GM23338 (cell line): ENCODE results near the gene SPRED3. TPM values are rescaled to one million over a fixed set of nuclear protein-coding genes. Genes with fewer than 3 reads are reported as not detected.

Experiments
- ATAC-seq: fragments of 200-7000 bp; cut with Tn5 transposase; 3 replicates; pipeline ENCODE4 v1.9.1; 2020
- DNase-seq: peaks from one replicate; pipeline ENCODE4 v3.0.0-alpha.2; 2015; ENCODE audit warnings: low spot score
- H2AFZ ChIP-seq: fragments of 200-600 bp; sonication (generic); 2 replicates; pipeline ENCODE4 v1.8.0; 2016; ENCODE audit warnings: antibody characterized with exemption, mild to moderate bottlenecking, moderate library complexity
- H3F3A ChIP-seq: fragments of 200-600 bp; sonication (generic); replicated peaks from 2 replicates; pipeline ENCODE4 v1.8.0; 2017; ENCODE audit warnings: antibody characterized with exemption, mixed run types, low read depth
- H3K27ac ChIP-seq: fragments of 200-600 bp; sonication (generic); 2 replicates; pipeline ENCODE4 v1.6.1; 2016; ENCODE audit warnings: low read depth
- H3K27me3 ChIP-seq: fragments of 200-600 bp; sonication (generic); 2 replicates; pipeline ENCODE4 v1.8.0; 2016; ENCODE audit warnings: mild to moderate bottlenecking, mixed run types, moderate library complexity; ENCODE audit not compliant: insufficient read depth
- H3K36me3 ChIP-seq: fragments of 200-600 bp; sonication (generic); 2 replicates; pipeline ENCODE4 v1.8.0; 2016; ENCODE audit warnings: mild to moderate bottlenecking; ENCODE audit not compliant: insufficient read depth
- H3K4me1 ChIP-seq: fragments of 200-600 bp; sonication (generic); 2 replicates; pipeline ENCODE4 v1.8.0; 2016; ENCODE audit warnings: mild to moderate bottlenecking, moderate library complexity; ENCODE audit not compliant: insufficient read depth
- H3K4me2 ChIP-seq: fragments of 200-600 bp; sonication (generic); 2 replicates; pipeline ENCODE4 v1.7.1; 2017; ENCODE audit warnings: mixed run types
- H3K4me3 ChIP-seq: fragments of 200-600 bp; sonication (generic); 2 replicates; pipeline ENCODE4 v1.6.1; 2016; ENCODE audit warnings: mixed run types
- H3K79me2 ChIP-seq: fragments of 200-600 bp; sonication (generic); replicated peaks from 2 replicates; pipeline ENCODE4 v1.8.0; 2017; ENCODE audit warnings: mild to moderate bottlenecking; ENCODE audit not compliant: insufficient read depth
- H3K9me2 ChIP-seq: fragments of 200-600 bp; sonication (generic); 2 replicates; pipeline ENCODE4 v1.8.0; 2017; ENCODE audit not compliant: insufficient read depth
- H4K20me1 ChIP-seq: fragments of 200-600 bp; sonication (generic); replicated peaks from 2 replicates; pipeline ENCODE4 v1.8.0; 2017; ENCODE audit warnings: mild to moderate bottlenecking; ENCODE audit not compliant: insufficient read depth
- H3K27ac Mint-ChIP-seq: 2 replicates; pipeline ENCODE4 v1.8.0; 2020; ENCODE audit warnings: inconsistent platforms, mild to moderate bottlenecking, moderate library complexity, mixed read lengths
- H3K27me3 Mint-ChIP-seq: 3 replicates; pipeline ENCODE4 v1.8.0; 2022; ENCODE audit warnings: low read depth, mild to moderate bottlenecking, moderate library complexity, mixed read lengths, inconsistent platforms; ENCODE audit not compliant: insufficient read depth, poor library complexity
- H3K36me3 Mint-ChIP-seq: 3 replicates; pipeline ENCODE4 v1.8.0; 2021; ENCODE audit warnings: low read depth, mild to moderate bottlenecking, inconsistent platforms, moderate library complexity, mixed read lengths
- H3K4me1 Mint-ChIP-seq: 3 replicates; pipeline ENCODE4 v1.8.0; 2020; ENCODE audit warnings: mild to moderate bottlenecking, inconsistent platforms, mixed read lengths
- H3K4me3 Mint-ChIP-seq: 3 replicates; pipeline ENCODE4 v1.8.0; 2021; ENCODE audit warnings: moderate library complexity, mild to moderate bottlenecking, inconsistent platforms, mixed read lengths
- H3K9me3 Mint-ChIP-seq: 3 replicates; pipeline ENCODE4 v1.8.0; 2020; ENCODE audit warnings: moderate library complexity, mild to moderate bottlenecking, inconsistent platforms, mixed read lengths
- EZH2 ChIP-seq: fragments of 200-600 bp; sonication (generic); IDR thresholded peaks from one replicate; pipeline ENCODE4 v1.8.0; 2017; ENCODE audit warnings: antibody characterized with exemption, mild to moderate bottlenecking, low read depth; ENCODE audit not compliant: unreplicated experiment
- NANOG ChIP-seq: IDR thresholded peaks from 2 replicates; pipeline ENCODE4 v1.6.1; 2016; ENCODE audit warnings: antibody characterized with exemption, borderline replicate concordance
- STAT1 ChIP-seq: IDR thresholded peaks from one replicate; pipeline ENCODE4 v1.6.1; 2016; ENCODE audit warnings: antibody characterized with exemption; ENCODE audit not compliant: unreplicated experiment
- ZNF331 ChIP-seq: fragments of 250-450 bp; sonication (Bioruptor Pico); IDR thresholded peaks from 2 replicates; pipeline ENCODE4 v1.5.0; 2020; ENCODE audit warnings: low read depth, mild to moderate bottlenecking, moderate library complexity
- polyA plus RNA-seq: library from polyadenylated mRNA; unstranded; fragments of >200 nt; fragmentation: Nextera tagmentation; extraction: Ambion mirVana; gene quantifications from 2 replicates; pipeline ENCODE4 v1.2.1, GENCODE V29; 2016
- total RNA-seq: library from RNA; depleted of rRNA; stranded (reverse); fragments of >200 nt; shearing (Covaris generic); gene quantifications from 2 replicates; pipeline ENCODE4 v1.2.3, GENCODE V29; 2014
- TF ChIP-seq, protein P1 (sequence below): fragments of 250-450 bp; sonication (Bioruptor Pico); IDR thresholded peaks from 2 replicates; pipeline ENCODE4 v1.5.0; 2020; ENCODE audit warnings: mild to moderate bottlenecking, moderate library complexity
- TF ChIP-seq, protein P2 (sequence below), 2 experiments: fragments of 200-600 bp in 1 of 2; sonication (generic) in 1 of 2; conservative IDR thresholded peaks; 2 replicates each; pipeline versions ENCODE4 v1.5.1 to v1.6.1; 2016 to 2017; ENCODE audit warnings: antibody characterized with exemption in 2 of 2, low read depth in 2 of 2, mild to moderate bottlenecking in 2 of 2, moderate library complexity in 1 of 2

The SPRED3 gene
- total and polyA plus RNA-seq, 2 experiments from 2014 or later, result 3.9 to 11.6 TPM

DNA sequence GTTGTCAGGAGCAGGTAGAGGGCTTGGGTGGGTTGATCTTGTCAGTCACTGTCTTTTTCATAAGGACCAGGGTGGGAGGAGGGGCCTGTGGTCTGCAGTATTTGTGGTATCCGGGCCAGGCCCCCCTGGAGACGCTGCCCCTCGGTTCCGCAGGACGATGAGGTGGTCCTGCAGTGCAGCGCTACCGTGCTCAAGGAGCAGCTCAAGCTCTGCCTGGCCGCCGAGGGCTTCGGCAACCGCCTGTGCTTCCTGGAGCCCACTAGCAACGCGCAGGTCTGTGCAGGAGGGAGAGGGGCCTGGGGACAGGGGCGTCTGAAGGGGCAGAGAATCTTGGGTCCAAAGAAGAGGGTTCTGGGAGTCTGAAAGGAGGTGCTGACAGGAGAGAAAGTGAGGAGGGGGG lies 52.1 kb downstream of the SPRED3 start (continued):
- TF ChIP-seq, protein P1, sequence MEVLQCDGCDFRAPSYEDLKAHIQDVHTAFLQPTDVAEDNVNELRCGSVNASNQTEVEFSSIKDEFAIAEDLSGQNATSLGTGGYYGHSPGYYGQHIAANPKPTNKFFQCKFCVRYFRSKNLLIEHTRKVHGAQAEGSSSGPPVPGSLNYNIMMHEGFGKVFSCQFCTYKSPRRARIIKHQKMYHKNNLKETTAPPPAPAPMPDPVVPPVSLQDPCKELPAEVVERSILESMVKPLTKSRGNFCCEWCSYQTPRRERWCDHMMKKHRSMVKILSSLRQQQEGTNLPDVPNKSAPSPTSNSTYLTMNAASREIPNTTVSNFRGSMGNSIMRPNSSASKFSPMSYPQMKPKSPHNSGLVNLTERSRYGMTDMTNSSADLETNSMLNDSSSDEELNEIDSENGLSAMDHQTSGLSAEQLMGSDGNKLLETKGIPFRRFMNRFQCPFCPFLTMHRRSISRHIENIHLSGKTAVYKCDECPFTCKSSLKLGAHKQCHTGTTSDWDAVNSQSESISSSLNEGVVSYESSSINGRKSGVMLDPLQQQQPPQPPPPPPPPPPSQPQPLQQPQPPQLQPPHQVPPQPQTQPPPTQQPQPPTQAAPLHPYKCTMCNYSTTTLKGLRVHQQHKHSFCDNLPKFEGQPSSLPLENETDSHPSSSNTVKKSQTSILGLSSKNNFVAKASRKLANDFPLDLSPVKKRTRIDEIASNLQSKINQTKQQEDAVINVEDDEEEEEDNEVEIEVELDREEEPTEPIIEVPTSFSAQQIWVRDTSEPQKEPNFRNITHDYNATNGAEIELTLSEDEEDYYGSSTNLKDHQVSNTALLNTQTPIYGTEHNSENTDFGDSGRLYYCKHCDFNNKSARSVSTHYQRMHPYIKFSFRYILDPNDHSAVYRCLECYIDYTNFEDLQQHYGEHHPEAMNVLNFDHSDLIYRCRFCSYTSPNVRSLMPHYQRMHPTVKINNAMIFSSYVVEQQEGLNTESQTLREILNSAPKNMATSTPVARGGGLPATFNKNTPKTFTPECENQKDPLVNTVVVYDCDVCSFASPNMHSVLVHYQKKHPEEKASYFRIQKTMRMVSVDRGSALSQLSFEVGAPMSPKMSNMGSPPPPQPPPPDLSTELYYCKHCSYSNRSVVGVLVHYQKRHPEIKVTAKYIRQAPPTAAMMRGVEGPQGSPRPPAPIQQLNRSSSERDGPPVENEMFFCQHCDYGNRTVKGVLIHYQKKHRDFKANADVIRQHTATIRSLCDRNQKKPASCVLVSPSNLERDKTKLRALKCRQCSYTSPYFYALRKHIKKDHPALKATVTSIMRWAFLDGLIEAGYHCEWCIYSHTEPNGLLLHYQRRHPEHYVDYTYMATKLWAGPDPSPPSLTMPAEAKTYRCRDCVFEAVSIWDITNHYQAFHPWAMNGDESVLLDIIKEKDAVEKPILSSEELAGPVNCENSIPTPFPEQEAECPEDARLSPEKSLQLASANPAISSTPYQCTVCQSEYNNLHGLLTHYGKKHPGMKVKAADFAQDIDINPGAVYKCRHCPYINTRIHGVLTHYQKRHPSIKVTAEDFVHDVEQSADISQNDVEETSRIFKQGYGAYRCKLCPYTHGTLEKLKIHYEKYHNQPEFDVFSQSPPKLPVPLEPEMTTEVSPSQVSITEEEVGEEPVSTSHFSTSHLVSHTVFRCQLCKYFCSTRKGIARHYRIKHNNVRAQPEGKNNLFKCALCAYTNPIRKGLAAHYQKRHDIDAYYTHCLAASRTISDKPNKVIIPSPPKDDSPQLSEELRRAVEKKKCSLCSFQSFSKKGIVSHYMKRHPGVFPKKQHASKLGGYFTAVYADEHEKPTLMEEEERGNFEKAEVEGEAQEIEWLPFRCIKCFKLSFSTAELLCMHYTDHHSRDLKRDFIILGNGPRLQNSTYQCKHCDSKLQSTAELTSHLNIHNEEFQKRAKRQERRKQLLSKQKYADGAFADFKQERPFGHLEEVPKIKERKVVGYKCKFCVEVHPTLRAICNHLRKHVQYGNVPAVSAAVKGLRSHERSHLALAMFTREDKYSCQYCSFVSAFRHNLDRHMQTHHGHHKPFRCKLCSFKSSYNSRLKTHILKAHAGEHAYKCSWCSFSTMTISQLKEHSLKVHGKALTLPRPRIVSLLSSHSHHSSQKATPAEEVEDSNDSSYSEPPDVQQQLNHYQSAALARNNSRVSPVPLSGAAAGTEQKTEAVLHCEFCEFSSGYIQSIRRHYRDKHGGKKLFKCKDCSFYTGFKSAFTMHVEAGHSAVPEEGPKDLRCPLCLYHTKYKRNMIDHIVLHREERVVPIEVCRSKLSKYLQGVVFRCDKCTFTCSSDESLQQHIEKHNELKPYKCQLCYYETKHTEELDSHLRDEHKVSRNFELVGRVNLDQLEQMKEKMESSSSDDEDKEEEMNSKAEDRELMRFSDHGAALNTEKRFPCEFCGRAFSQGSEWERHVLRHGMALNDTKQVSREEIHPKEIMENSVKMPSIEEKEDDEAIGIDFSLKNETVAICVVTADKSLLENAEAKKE (CRISPR knock-in tag), result no peak
- no peak for TF ChIP-seq STAT1
- no peak for TF ChIP-seq NANOG

DNA sequence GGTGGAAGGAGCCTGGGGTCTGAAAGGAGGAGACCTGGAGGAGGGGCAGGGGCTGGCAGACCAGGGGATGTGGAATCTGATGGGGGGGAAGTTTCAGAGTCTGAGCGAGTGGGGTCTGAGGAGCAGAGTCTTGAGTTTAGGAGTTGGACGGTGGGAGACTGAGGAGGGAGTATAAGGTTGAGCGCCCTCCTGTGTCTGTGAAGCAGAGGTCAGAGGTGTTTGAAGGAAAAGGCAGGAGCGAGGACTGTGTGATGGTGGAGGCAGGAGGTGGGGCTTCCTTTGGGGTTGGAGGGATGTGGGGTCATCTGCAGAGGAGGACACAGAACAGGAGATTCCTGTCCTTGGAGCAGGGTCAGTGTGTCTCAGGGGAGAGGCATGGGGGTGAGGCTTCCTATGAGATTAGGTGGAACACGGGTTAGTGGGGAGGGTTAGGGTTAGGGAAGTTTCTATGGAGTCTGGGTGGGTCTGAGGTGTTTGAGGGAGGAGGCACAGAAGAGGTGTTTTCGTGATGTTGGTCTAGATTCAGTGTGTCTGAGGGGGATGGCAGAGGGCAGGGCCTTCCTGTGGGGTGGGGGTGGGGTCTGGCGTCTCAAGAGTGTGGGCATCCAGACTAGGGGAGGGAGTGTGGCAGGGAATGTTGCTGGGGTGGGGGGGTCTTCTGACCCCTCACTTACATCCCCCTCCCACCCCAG lies 53.3 kb downstream of the SPRED3 start:
- Histone ChIP-seq H3K27me3 (no peaks in the 10 kb centered on the region), H2AFZ (no peak overlapping the region), H4K20me1 (no peaks in the 10 kb centered on the region; the same call in 1 of the 2 replicates), H3K4me2 (0 out of 2 replicates have a peak overlapping the region, but pooled peaks have one; percentile 51), H3K9me2 (no peaks in the 10 kb centered on the region), H3F3A (0 out of 2 replicates have a peak, but pooled peaks cover 2% of the 10 kb centered on the region), H3K4me1 (peaks cover 6% of the 10 kb centered on the region; the same call in 1 of the 2 replicates), H3K79me2 (peaks cover 8% of the 10 kb centered on the region; the same call in 1 of the 2 replicates), H3K4me3 (no peak overlapping the region), H3K27ac (0 out of 2 replicates have a peak overlapping the region, but pooled peaks have one; percentile 33), H3K36me3 (peaks cover 10% of the 10 kb centered on the region; the same call in 1 of the 2 replicates)
- H3K9me3 Mint-ChIP-seq, result no peaks in the 10 kb centered on the region; the same call in 2 of the 3 replicates
- H3K4me1 Mint-ChIP-seq, result peaks cover 20% of the 10 kb centered on the region
- peaks cover 48% of the 10 kb centered on the region for H3K36me3 Mint-ChIP-seq
- H3K4me3 Mint-ChIP-seq, result peak overlapping the region; percentile 18; the same call in 1 of the 3 replicates
- peak overlapping the region; percentile 61; the same call in 1 of the 2 replicates for H3K27ac Mint-ChIP-seq
- ATAC-seq, result peak; percentile 98
- DNase-seq, result peak; percentile 91
- H3K27me3 Mint-ChIP-seq, result peaks cover 11% of the 10 kb centered on the region
- TF ChIP-seq, protein P2, sequence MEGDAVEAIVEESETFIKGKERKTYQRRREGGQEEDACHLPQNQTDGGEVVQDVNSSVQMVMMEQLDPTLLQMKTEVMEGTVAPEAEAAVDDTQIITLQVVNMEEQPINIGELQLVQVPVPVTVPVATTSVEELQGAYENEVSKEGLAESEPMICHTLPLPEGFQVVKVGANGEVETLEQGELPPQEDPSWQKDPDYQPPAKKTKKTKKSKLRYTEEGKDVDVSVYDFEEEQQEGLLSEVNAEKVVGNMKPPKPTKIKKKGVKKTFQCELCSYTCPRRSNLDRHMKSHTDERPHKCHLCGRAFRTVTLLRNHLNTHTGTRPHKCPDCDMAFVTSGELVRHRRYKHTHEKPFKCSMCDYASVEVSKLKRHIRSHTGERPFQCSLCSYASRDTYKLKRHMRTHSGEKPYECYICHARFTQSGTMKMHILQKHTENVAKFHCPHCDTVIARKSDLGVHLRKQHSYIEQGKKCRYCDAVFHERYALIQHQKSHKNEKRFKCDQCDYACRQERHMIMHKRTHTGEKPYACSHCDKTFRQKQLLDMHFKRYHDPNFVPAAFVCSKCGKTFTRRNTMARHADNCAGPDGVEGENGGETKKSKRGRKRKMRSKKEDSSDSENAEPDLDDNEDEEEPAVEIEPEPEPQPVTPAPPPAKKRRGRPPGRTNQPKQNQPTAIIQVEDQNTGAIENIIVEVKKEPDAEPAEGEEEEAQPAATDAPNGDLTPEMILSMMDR (conservative IDR thresholded peaks at IDR 0.05; ENCODE audit: low read depth in 2 of 2), result peak; percentile 61 to 85
- TF ChIP-seq ZNF331 (no peak), EZH2 (no peak)
- TF ChIP-seq, protein P1 (CRISPR knock-in tag), result no peak
